ENCODE measurements around the gene ARMC3.

DNA sequence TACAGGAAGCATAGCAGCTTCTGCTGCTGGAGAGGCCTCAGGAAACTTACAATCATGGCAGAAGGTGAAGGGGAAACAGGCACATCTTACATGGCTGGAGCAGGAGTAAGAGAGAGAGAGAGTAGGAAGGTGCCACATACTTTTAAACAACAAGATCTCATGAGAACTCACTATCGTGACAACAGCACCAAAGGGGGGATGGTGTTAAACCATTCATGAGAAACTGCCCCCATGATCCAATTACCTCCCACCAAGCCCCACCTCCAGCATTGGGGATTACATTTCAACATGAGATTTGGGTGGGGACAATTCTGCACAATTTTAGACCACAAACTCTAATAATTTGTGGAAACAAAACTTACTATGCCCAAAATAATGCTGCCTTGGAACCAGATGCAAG, 16.8 kb upstream of the ARMC3 start:
- TF ChIP-seq POLR2A (IDR thresholded peaks at IDR 0.05) (no peak), EP300 (IDR thresholded peaks at IDR 0.05) (no peak)
- TF ChIP-seq, protein P1, sequence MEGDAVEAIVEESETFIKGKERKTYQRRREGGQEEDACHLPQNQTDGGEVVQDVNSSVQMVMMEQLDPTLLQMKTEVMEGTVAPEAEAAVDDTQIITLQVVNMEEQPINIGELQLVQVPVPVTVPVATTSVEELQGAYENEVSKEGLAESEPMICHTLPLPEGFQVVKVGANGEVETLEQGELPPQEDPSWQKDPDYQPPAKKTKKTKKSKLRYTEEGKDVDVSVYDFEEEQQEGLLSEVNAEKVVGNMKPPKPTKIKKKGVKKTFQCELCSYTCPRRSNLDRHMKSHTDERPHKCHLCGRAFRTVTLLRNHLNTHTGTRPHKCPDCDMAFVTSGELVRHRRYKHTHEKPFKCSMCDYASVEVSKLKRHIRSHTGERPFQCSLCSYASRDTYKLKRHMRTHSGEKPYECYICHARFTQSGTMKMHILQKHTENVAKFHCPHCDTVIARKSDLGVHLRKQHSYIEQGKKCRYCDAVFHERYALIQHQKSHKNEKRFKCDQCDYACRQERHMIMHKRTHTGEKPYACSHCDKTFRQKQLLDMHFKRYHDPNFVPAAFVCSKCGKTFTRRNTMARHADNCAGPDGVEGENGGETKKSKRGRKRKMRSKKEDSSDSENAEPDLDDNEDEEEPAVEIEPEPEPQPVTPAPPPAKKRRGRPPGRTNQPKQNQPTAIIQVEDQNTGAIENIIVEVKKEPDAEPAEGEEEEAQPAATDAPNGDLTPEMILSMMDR (IDR thresholded peaks at IDR 0.05), result no peak
